Non-pigmented ciliary epithelial cell (primary cell): ENCODE results near the gene CARS2.
"Not testable (repeated sequence)": the region's sequence is repeated elsewhere in the genome, so short reads cannot be mapped to it uniquely, and the experiment has no call there.

Experiments used
- DNase-seq: peaks from one replicate; pipeline ENCODE4 v3.0.0-alpha.2; 2010; ENCODE audit warnings: low read depth

The CARS2 gene

GRCh38 chr13:110682746-110683145 lies 23.2 kb downstream of the CARS2 start:
- DNase-seq: no peak

- DNase-seq: no peak
Observed at GRCh38 chr13:110681868-110682550, 23.9 kb downstream of the CARS2 start.

GRCh38 chr13:110680852-110681251 lies 25.1 kb downstream of the CARS2 start:
- DNase-seq: no peak

GRCh38 chr13:110677731-110678545 lies 28.0 kb downstream of the CARS2 start:
- DNase-seq: peak; percentile 17

- no peak for DNase-seq
Observed at GRCh38 chr13:110676595-110677587, 29.0 kb downstream of the CARS2 start.

GRCh38 chr13:110669814-110670213 lies 36.1 kb downstream of the CARS2 start:
- not testable (repeated sequence) for DNase-seq

- no peak for DNase-seq
Observed at GRCh38 chr13:110669036-110669435, 36.9 kb downstream of the CARS2 start.

GRCh38 chr13:110666255-110666533 lies 39.7 kb downstream of the CARS2 start:
- no peak for DNase-seq

GRCh38 chr13:110665491-110666254 lies 40.2 kb downstream of the CARS2 start:
- DNase-seq: no peak

GRCh38 chr13:110664673-110665072 lies 41.2 kb downstream of the CARS2 start:
- no peak for DNase-seq

GRCh38 chr13:110664041-110664440 lies 41.9 kb downstream of the CARS2 start:
- DNase-seq: no peak

- no peak for DNase-seq
Observed at GRCh38 chr13:110663491-110663890, 42.4 kb downstream of the CARS2 start.

- no peak for DNase-seq
Observed at GRCh38 chr13:110662777-110663443, 43.0 kb downstream of the CARS2 start.

GRCh38 chr13:110662091-110662490 lies 43.8 kb downstream of the CARS2 start:
- no peak for DNase-seq

- DNase-seq: no peak
Observed at GRCh38 chr13:110661256-110661655, 44.7 kb downstream of the CARS2 start.

GRCh38 chr13:110658218-110658911 lies 47.6 kb downstream of the CARS2 start:
- DNase-seq: not testable (repeated sequence)

- DNase-seq: no peak
Observed at GRCh38 chr13:110657196-110657595, 48.7 kb downstream of the CARS2 start.

- no peak for DNase-seq
Observed at GRCh38 chr13:110653851-110654250, 52.1 kb downstream of the CARS2 start.

GRCh38 chr13:110653271-110653670 lies 52.6 kb downstream of the CARS2 start:
- no peak for DNase-seq

- DNase-seq: no peak
Observed at GRCh38 chr13:110652764-110653163, 53.2 kb downstream of the CARS2 start.
